HG02798 (cell line): ENCODE results near the gene BBIP1.

Experiments
- ATAC-seq: cut with Tn5 transposase; IDR thresholded peaks from one replicate; pipeline ENCODE4 v1.9.1; 2021; ENCODE audit warnings: mild to moderate bottlenecking; ENCODE audit not compliant: unreplicated experiment, poor library complexity

BBIP1 gene

GRCh38 chr10:110892602-110893288, 26.2 kb downstream of the BBIP1 start:
- ATAC-seq: no peak

GRCh38 chr10:110887560-110887959, 31.4 kb downstream of the BBIP1 start:
- ATAC-seq: no peak

GRCh38 chr10:110885932-110886674, 32.9 kb downstream of the BBIP1 start:
- ATAC-seq: no peak

GRCh38 chr10:110883924-110884323, 35.1 kb downstream of the BBIP1 start:
- ATAC-seq: no peak

GRCh38 chr10:110881905-110882304, 37.1 kb downstream of the BBIP1 start:
- no peak for ATAC-seq

GRCh38 chr10:110881247-110881646, 37.7 kb downstream of the BBIP1 start:
- no peak for ATAC-seq

- no peak for ATAC-seq
Observed at GRCh38 chr10:110880012-110880411, 39.0 kb downstream of the BBIP1 start.

- ATAC-seq: no peak
Observed at GRCh38 chr10:110876788-110877187, 42.2 kb downstream of the BBIP1 start.

- no peak for ATAC-seq
Observed at GRCh38 chr10:110876000-110876399, 43.0 kb downstream of the BBIP1 start.

- no peak for ATAC-seq
Observed at GRCh38 chr10:110873951-110874350, 45.0 kb downstream of the BBIP1 start.

GRCh38 chr10:110872984-110873923, 45.7 kb downstream of the BBIP1 start:
- no peak for ATAC-seq

- ATAC-seq: peak; percentile 39
Observed at GRCh38 chr10:110872145-110872983, 46.6 kb downstream of the BBIP1 start.

- peak; percentile 85 for ATAC-seq
Observed at GRCh38 chr10:110871298-110872084, 47.5 kb downstream of the BBIP1 start, which contains the start of gene PDCD4. PDCD4 (plus strand) TSS chr10:110871928; CDS start chr10:110876028, 4,100 bp downstream.

- no peak for ATAC-seq
Observed at GRCh38 chr10:110870823-110871297, 48.1 kb downstream of the BBIP1 start.

GRCh38 chr10:110868981-110869380, 50.0 kb downstream of the BBIP1 start:
- no peak for ATAC-seq

- ATAC-seq: no peak
Observed at GRCh38 chr10:110867807-110868465, 51.0 kb downstream of the BBIP1 start.

GRCh38 chr10:110867011-110867806, 51.8 kb downstream of the BBIP1 start:
- peak; percentile 30 for ATAC-seq
